HG03342 (cell line): ENCODE measurements around the gene TMCC2.

Experiments
- ATAC-seq: cut with Tn5 transposase; IDR thresholded peaks from one replicate; pipeline ENCODE4 v1.9.1; 2021; ENCODE audit warnings: mild to moderate bottlenecking, moderate library complexity; ENCODE audit not compliant: unreplicated experiment

Gene TMCC2

DNA sequence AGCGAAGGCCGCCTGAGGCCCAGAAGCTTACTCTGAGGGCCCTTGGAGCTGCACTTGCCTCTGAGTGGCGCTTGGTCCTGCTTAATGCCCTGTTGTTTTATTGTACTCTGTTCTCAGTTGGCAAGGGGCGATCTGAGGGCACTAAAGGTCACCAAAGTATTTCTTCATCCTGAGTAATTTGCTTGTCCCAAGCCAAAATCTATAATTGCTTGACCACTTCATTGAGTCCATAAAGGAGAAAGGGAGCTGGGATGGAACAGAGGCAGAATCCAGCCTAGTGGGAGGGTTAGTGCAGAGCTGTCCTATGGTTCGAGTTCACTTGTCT, 94.2 kb downstream of the TMCC2 start:
- no peak for ATAC-seq
